ENCODE measurements around the gene AKNA.

- TF ChIP-seq POLR2AphosphoS5 (IDR thresholded peaks at IDR 0.05; ENCODE audit: low read depth, low read length): no peak
- no peak for TF ChIP-seq POLR2A (IDR thresholded peaks at IDR 0.05; ENCODE audit: low read depth, low read length)
- no peak for TF ChIP-seq TAF1 (IDR thresholded peaks at IDR 0.05; ENCODE audit: borderline replicate concordance, low read depth, low read length)
Observed at GRCh38 chr9:114291886-114292590, 95.7 kb downstream of the AKNA start.
